COLO829 (cell line): ENCODE data around the gene FBXL16.
A peak's percentile ranks its signal among the peaks of the same experiment; 100 is the strongest.
"Not testable (repeated sequence)": the region's sequence is repeated elsewhere in the genome, so short reads cannot be mapped to it uniquely, and the experiment has no call there.

Source experiments
- DNase-seq: peaks from one replicate; pipeline ENCODE4 v3.0.0; 2012; ENCODE audit warnings: low spot score

FBXL16 gene, protein sequence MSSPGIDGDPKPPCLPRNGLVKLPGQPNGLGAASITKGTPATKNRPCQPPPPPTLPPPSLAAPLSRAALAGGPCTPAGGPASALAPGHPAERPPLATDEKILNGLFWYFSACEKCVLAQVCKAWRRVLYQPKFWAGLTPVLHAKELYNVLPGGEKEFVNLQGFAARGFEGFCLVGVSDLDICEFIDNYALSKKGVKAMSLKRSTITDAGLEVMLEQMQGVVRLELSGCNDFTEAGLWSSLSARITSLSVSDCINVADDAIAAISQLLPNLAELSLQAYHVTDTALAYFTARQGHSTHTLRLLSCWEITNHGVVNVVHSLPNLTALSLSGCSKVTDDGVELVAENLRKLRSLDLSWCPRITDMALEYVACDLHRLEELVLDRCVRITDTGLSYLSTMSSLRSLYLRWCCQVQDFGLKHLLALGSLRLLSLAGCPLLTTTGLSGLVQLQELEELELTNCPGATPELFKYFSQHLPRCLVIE

DNA sequence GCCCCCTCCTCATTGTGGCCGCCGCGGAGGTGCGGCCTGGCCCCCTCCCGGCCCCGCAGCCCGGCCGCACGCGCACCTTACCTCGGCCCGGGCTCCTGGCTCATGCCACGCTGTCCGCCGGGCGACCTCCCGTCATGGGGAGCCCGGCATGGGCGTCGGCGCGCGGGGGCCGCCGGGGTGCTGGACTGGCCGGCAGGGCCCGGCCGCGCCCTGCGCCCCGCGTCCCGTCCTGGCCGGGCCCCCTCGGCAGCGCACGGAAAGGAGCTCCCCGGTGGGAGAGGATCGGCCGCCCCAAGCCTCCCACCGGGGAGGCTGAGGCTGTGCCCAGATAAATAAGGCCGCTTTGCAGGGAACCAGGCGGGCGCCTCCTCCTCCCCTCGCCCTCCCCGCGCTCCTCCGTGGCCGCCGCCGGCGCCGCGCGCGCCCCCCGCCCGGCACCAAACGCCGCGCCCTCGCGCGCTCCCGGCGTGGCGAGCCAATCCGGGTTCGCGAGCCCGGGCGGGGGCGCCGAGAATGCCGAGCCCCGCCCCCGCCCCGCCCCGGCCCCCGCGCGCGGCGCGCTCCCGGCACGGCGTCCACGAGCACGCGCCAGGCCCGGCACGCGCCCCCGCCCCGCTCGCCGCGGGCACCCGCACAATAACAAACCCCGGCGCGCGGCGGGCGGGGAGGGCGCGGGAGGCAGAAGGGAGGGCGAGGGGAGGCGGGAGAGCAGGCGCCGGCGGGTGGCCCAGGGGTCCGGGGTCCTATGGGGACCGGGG lies at the start of gene FBXL16:
TSS of gene FBXL16 (minus strand) at position 371 of the 758 bp plus-strand sequence. CDS start 8,396 bp downstream, outside the sequence.
- no peak for DNase-seq

DNA sequence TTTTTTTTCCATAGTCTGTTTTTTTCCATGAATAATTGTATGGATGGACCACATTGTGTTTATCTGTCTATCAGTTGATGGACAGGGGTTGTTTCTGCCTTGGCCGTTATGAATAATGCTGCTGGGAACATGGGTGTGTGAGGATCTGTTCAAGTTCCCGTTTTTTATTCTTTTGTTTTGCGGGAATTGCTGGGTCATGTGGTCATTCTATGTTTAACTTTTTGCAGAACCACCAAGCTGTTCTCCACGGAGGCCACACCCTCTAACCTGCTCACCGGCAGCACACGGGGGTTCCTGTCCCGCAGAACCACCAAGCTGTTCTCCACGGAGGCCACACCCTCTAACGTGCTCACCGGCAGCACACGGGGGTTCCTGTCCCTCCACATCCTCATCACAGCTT lies 49.1 kb upstream of the FBXL16 start:
- no peak for DNase-seq

DNA sequence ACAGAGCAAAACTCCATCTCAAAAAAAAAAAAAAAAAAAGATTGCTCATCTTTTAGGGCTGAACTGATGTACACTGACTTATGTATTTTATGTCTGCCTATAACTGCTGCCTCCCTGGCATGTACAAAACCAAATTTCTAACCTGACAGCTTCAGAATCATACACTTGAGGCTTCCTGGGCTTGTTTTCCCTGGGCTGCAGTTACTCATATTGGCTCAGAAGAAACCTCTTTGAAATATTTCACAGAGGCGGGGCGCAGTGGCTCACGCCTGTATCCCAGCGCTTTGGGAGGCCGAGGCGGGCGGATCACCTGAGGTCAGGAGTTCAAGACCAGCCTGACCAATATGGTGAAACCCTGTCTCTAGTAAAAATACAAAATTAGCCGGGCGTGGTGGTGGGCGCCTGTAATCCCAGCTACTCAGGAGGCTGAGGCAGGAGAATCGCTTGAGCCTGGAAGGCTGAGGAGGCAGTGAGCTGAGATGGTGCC lies 48.6 kb upstream of the FBXL16 start:
- not testable (repeated sequence) for DNase-seq

DNA sequence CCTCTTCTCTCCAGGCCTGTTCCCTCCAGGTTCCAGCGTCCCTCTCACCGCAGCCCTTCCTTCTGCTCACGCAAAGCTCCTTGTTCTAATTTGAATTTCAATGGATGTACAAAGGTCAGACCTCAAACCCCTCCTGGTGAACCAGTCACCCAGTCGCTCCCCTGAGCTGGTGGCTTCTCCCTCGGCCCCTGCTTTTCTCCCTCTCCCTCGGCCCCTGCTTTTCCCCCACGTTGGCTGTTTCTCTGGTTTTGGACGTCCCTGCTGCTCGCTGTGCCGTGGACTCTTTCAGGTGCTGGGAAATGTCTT lies 46.4 kb upstream of the FBXL16 start:
- DNase-seq, result no peak

DNA sequence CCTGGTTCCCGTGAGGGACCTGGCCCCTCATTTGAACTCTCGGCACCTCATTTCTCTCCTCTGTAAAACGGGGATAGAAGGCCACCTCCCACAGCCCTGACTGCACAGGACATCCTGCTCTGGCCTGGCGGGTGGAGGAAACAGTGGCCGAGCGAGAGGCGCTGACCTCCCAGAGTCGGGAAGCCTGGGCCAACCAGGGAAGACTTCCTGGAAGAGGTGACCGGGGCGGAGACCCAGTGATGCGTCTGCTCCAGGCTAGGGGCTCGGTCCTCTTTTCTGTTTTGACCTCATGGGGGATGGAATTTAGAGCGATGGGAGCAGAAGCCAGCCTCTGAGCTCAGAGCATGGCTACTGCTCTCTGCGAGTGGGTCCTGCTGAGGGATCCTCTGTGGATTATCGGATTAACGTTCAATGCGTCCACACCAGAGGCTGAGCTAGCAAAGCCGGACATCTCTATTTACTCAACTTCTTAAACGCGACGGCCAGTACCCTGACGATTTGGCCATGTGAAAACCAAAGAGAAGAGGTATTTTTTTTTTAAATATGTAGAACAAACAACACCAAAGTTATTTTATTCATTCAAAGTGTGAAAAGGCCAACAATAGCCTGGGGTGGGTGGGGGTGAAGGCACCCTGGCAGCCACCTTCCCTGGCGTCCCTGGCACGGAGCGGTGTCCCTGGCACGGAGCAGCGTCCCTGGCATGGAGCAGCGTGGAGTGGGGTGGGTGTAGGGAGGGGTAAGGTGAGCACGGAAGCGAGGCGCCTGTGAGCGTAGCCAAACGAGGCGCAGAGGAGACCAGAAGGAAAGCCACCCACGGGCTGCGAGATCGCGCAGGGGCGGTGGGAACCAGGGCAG lies 45.8 kb upstream of the FBXL16 start:
- no peak for DNase-seq

DNA sequence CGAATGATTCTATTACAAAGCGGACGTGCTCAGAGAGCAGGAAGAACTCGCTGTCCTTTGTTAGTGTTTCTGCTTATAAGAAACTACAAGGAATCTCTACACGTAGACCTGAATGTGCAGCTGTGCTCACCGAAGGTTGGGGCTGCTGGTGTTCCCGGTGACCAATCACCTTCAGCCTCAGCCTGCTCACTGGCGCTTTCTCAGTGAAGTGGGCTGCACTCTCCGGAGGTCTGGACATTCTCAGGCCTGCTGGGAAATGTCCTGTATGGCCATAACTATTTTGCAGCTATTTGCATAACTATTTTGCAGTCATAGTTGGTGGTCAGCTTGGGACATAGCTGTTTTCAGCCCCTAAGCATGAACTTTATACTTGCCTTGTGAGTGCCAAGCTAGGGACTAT lies 44.9 kb upstream of the FBXL16 start:
- DNase-seq, result no peak

DNA sequence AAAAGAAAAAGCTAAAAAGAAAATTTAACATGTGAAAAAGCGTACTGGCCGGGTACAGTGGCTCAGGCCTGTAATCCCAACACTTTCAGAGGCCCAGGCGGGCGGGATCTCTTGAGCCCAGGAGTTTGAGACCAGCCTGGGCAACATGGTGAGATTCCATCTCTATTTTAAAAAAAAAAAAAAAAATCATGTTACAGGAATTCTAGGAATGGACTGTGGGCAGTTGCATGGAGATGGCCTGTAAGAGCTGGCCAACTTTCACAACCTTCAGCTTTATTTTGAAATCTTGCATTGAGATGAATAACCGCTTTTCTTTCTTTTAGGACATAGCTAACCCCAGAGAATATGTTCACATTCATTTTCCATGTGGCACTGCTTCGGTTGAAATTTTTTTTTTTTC lies 43.4 kb upstream of the FBXL16 start:
- DNase-seq, result no peak

DNA sequence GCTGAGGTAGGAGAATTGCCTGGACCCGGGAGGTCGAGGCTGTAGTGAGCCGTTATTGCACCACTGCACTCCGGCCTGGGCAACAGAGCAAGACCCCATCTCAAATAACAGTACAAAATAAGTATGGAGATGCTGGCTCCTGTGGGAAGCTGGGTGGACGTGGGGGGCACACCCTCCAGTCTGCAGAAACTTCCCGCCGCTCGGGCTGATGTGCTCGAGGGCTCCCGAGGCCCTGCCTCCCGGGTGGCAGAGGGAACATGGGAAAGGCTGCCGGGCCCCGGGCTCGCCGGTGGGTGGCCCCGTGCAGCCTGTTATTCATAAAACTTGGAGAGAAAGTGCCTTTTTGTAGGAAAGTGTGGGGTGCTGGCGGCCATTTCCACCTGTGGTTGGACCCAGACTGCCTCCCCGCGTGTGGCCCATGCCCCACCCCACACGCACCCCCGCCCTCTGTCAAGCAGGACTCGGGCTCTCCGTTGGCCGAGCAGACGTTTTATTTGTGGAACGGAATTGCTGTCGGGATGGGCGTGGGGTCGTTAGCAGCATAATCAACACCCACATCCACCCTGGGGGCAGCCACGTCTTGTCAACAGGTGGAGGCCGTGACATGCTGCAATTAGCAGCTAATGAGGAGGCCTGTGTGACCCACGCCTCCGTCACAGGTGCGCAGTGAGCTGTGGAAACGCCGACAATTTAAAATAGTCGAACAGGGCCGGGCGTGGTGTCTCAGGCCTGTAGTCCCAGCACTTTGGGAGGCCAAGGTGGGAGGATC lies 42.6 kb upstream of the FBXL16 start:
- no peak for DNase-seq

DNA sequence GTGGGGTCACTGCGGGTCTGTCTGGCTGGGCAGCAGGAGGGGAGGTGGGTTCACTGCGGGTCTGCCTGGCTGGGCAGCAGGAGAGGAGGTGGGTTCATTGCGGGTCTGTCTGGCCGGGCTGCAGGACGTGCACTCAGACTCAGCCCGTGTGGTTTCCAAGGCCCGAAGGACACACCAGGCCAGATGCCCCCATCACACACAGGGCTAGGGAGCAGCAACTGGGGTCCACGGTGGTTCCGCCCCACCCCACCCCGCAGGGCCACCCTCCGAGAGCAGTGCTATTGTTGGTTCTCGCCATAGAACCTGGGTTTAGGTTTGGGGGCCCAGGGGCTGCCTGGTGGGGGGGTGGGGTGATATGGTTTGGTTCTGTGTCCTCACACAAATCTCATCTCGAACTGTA lies 41.0 kb upstream of the FBXL16 start:
- no peak for DNase-seq

DNA sequence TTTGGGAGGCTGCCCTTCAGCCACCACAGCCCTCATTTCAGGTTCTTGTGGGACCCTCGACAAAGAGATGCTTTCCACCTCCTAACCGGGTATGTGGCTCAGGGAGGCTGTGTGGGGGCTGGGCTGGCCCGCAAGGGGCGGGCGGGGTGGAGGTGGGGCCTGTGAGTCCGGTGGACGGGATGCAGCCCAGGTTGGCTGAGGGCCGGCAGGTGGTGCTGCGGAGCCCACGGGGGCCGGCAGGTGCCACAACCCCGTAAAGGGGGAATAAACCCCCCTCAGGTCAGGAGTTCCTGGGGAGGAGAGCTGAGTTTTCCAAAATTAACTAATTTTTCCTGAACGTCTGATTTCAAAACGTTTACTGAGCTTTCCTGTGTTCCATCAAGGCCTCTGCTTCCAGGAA lies 40.1 kb upstream of the FBXL16 start:
- DNase-seq, result no peak

DNA sequence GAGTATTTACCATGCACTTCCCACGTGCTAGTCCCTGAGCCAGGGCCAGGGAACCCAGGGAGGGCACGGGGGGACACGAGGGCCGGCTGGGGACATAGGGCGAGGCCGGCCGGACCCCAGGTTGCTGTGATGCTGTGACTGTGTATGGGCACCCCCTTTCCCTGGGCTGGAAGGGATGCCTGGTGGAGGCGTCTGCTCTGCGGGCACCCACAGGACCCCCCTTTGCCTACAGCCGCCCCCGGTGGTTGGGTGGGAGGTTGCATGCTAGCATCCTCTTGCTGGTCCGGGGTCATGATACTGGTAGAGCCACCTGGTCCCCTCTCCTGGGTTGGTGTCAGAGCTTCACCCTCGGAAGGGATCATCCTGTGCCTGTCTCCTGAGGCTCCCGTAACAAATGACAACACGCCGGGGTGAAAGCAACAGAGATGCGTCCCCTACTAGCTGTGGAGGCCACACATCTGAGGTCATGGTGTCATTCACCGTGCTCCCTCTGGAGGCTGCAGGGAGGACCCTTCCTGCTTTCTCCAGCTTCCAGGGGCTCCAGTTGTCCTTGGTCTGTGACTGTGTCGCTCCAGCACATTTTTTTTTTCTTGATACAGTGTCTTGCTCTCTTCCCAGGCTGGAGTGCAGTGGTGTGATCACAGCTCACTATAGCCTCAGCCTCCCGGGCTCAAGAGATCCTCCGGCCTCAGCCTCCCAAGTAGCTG lies 38.3 kb upstream of the FBXL16 start:
- DNase-seq, result no peak

DNA sequence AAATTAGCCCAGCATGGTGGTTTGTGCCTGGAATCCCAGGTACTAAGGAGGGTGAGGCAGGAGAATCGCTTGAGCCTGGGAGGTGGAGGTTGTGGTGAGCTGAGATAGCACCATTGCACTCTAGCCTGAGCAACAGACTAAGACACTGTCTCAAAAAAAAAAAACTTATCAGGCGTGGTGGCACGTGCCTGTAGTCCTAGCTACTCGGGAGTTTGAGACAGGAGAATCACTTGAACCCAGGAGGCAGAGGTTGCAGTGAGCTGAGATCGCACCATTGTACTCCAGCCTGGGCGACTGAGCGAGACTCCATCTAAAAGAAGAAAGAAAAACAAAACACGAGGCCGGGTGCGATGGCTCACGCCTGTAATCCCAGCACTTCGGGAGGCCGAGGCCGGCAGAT lies 37.3 kb upstream of the FBXL16 start:
- DNase-seq, result not testable (repeated sequence)

DNA sequence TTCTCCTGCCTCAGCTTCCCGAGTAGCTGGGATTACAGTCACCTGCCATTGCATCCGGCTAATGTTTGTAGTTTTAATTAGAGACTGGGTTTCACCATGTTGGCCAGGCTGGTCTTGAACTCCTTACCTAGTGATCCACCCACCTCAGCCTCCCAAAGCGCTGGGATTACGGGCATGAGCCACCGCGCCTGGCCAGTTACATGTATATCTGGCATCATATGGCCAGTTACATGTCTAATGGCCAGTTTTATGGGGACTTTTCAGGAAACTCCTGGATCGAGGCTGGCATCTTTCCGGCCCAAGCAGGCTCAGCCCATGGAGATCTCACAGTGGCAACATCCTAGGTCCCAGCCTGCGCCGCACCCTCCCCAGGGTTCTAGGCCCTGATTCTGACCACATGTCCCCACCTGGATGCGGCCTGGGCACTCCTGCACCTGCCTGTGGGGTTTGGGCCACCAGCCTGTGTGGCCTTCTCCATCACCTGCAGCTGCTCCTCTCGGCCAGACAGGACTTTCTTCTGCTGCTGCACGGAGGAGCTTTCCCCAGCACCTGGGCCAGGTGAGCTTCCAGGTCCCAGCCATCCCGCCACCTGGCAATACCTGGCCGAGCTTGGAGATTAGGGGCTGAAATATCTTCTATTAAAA lies 36.5 kb upstream of the FBXL16 start:
- no peak for DNase-seq

DNA sequence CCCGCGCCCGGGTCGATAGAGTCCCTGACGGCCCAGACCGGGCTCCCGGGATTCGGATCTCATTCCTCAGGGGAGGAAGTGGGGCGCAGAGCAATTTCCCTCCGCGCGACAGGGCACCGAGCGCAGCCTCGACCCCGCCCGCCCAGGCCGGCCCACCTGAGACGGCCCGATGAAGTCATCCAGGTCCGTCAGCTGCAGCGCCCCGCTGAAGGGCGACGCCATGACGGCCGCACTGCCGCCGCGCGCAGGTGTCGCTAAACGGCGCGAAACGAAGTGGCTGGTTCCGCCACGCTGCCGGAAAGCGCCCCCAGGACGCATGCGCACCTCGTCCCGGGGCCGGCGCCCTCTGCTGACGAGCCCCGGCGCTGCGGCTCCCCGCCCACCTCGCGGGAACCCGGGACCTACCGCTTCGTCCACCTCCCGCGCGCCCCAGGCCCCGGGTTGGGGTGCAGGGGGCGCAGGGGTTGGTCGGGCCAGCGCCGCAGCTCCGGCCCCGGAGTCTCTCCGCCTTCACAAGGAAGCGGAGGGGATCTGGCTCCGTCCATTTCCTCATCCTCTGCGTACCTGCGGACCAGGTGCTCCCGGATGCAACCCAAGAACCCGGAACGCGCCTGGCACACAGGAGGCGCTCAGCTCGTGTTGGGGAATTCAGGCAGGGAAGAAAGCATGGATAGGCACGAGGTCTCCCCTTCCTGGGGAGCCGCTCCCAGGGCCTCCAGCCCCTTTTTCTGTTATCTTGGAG lies 35.3 kb upstream of the FBXL16 start, which contains the start of gene CIAO3:
TSS of gene CIAO3 (minus strand) at position 234 of the 742 bp plus-strand sequence. CDS start at position 222, 12 bp downstream.
- DNase-seq, result peak; percentile 90

DNA sequence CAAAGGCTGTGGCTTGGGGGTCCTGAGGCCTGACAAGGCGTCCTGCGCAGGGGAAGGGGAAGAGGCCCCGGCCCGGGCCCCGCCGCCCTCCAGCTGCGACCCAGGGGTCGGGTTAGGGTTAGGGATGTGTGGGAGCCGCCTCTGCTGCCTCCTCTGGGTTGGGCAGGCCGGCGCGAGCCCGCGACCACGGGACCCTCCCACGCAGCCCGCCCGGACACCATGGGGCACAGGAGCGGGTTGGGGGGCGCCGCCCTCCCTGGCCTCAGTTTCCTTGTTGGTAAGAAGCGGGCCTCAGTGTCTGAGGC lies 34.8 kb upstream of the FBXL16 start:
- no peak for DNase-seq

DNA sequence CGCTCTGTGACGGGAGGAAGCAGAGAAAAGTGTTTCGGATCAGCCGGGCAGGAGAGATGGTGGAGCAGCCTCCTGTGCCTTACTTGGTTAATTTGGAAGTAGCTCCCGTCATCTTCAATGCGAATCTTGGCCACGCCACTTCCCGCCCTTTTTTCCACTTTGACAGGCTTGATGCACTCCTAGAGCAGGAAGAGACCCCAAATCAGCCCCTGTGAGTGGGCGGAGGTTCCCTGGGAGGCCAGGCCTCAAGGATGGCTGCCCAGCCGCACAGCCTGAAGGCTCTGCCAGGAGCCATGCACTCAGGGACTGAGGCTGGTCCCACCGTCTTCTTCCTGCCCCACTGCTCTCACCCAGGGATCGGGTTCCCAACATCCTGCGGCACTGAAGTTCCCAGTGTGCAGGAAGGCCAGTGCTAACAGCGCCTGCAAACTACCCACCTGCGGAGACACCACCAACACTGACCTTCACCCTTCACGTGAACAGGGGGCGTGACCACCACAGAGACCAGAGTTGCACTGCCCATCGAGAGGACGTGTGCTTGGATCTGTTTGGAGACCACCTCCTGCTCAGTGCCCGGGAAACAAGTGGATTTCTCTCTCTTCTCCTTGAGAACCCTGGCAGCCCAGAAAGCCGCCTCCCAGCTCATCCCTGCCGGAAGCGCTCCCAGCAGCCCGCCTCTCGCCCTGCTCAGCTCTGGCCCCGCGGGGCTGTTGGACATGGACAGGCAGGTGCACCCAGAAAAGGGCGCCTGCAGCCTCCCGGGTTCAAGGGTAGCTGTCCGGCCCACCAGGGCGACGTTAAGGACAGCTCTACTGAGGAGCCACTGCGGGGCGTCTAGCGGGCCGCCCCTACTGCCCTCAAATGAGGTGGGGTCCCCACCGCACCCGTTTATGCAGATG lies 34.2 kb upstream of the FBXL16 start:
- no peak for DNase-seq

DNA sequence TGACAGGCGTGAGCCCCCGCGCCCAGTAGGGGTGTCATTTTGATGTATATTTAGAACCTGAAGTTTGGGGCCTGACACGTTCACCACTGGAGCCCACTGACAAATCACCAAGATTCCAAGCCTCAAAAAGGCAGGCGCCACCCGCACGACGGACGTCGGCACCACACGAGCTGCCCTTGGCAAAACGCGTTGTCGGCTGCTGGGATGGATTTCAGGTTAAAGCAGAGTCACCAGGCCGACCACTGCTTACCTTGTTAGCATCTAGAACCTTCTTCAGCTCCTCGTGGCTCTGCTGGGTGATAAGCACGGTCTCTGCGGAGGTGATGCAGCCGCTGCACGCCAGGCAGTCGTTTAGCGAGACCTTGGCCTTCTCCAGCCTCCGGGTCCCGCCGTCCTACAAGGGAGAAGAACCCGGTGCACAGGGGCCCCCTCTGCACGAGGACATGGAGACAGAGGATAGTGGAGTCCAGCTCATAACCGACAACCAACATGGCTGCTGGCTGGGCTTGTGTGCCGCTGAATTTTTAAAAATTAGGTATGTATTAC lies 31.4 kb upstream of the FBXL16 start:
- DNase-seq, result no peak

DNA sequence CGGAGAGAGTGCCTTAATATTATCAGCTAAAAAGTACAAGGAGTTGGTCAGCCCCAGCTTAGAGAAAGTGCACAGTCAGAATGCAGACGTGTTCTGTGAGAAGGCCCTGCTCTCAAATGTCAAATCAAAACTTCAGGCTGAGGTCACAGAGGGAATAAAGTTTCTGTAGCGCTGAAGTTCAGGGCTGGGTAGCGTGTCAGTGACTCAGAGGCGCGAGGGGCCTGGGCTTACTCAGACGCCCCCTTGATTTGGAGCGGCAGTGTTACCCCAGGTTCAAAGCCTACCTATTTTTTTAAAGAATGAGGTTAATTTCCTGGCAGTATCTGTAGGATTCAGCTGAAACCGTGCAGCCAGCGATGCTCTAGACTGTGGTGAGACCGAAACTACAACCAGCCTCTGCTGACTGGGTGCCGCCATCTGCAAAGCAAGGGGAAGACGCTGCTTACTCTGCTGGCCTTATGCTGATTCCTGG lies 30.4 kb upstream of the FBXL16 start:
- DNase-seq, result no peak
